Heart left ventricle (tissue), 16 donors: ENCODE results near the gene CLSTN2. TPM values are rescaled to one million over a fixed set of nuclear protein-coding genes. Genes with fewer than 3 reads are reported as not detected.

Source experiments
- ATAC-seq, 4 donors: fragments of 200-7000 bp; cut with Tn5 transposase; one replicate each; pipeline ENCODE4 v1.9.1; 2020 to 2022; ENCODE audit warnings: moderate library complexity in 4 of 4, mild to moderate bottlenecking in 3 of 4, moderate number of reproducible peaks in 1 of 4
- DNase-seq, 5 donors: peaks; one replicate each; pipeline ENCODE4 v3.0.0-alpha.2; 2020
- H3K27ac ChIP-seq, 12 donors: fragments of 200-600 bp; sonication (generic) in 4 of 12; one replicate each; pipeline versions ENCODE4 v1.5.0 to v1.8.0; 2016 to 2022; ENCODE audit warnings: mild to moderate bottlenecking in 2 of 12
- H3K27me3 ChIP-seq, 9 donors: fragments of 200-600 bp; sonication (generic) in 2 of 9; one replicate each; pipeline versions ENCODE4 v1.5.1 to v1.8.0; 2016 to 2022; ENCODE audit warnings: mild to moderate bottlenecking in 3 of 9
- H3K36me3 ChIP-seq, 9 donors: fragments of 200-600 bp; sonication (generic) in 2 of 9; one replicate each; pipeline versions ENCODE4 v1.5.0 to v1.8.0; 2018 to 2022; ENCODE audit warnings: mild to moderate bottlenecking in 2 of 9
- H3K4me1 ChIP-seq, 12 donors: fragments of 200-600 bp; sonication (generic) in 4 of 12; one replicate each; pipeline versions ENCODE4 v1.5.0 to v1.8.0; 2016 to 2022; ENCODE audit warnings: mild to moderate bottlenecking in 3 of 12
- H3K4me3 ChIP-seq, 12 donors: fragments of 200-600 bp; sonication (generic) in 4 of 12; one replicate each; pipeline versions ENCODE4 v1.5.0 to v1.8.0; 2017 to 2022; ENCODE audit warnings: mild to moderate bottlenecking in 9 of 12, moderate library complexity in 4 of 12
- H3K9me3 ChIP-seq, 12 donors: fragments of 200-600 bp; sonication (generic) in 4 of 12; one replicate each; pipeline versions ENCODE4 v1.5.0 to v1.8.0; 2016 to 2022; ENCODE audit warnings: mild to moderate bottlenecking in 1 of 12
- CTCF ChIP-seq, 12 donors: fragments of 200-600 bp; sonication (generic) in 4 of 12; IDR thresholded peaks; one replicate each; pipeline versions ENCODE4 v1.5.0 to v1.8.0; 2018 to 2022; ENCODE audit warnings: antibody characterized with exemption in 12 of 12, mild to moderate bottlenecking in 5 of 12
- POLR2A ChIP-seq, 2 donors: fragments of 450-650 bp; IDR thresholded peaks; one replicate each; pipeline ENCODE4 v1.6.1; 2017; ENCODE audit warnings: antibody characterized with exemption in 2 of 2, mild to moderate bottlenecking in 2 of 2, moderate library complexity in 2 of 2
- WGBS, 4 donors: extraction: QIAGEN DNeasy Blood & Tissue Kit in 2 of 4; methylation state at CpG; one replicate each; pipeline versions ENCODE4 v1.1.5 to v1.1.7; 2013 to 2018; 5-methylcytosine and 5-hydroxymethylcytosine counted together
- intact Hi-C, 10 donors: fragments of 100-400 bp; cut with DNase I; formaldehyde crosslinking; loops; one replicate each; pipeline versions ENCODE4 v1.11.1 to v1.14.2; 2022
- polyA plus RNA-seq, 2 donors: library from polyadenylated mRNA; stranded (reverse); fragments of 200-250 nt; gene quantifications; one replicate each; pipeline ENCODE4 v1.2.3, GENCODE V29; 2013
- total RNA-seq, 9 donors: library from RNA; depleted of rRNA in 2 of 9; stranded (reverse); fragments of >200 nt in 2 of 9; fragmentation: NEBNext Ultra II Directional in 3 of 9; extraction: Animal tissue kit (Norgen Biotek cat#: 25700) in 3 of 9; gene quantifications; one replicate each; pipeline versions ENCODE4 v1.1.0 to v1.2.4, GENCODE V29; 2016 to 2023
- donor health status: ischemic (EF 13 %, LVEDD 7.1; RV severe dilation, severe dysfunction).
- donor health status: healthy with polysubstance abuse.
- donor health status: DM: no; HTN: yes; CAD: no.
- donor health status: DM: no; HTN: no; CAD: no.
- donor health status: ischemic (EF 25% LVEDD 6.9; RV normal size, moderate dysfunction).
- donor health status: ischemic (EF 25% LVEDD 5.7; RV mildly dilated, moderate dysfunction).
- donor health status: healthy.
- donor health status: DM: yes; HTN: yes; CAD: no.
- donor health status: ischemic (EF 35%, LVEDD 5.7; RV mildly dilated, moderate dysfunction).
- donor health status: nonischemic (EF 11% LVEDD 7.7; RV severe dilation, severe dysfunction).
- donor health status: DM: yes; HTN: yes; CAD: no.
- donor health status: PGD.
- donor health status: ischemic (EF 29% LVEDD 5.4; RV normal size, mild dysfunction).
- donor health status: nonischemic (EF 23%, LVEDD 6.1; RV moderate dilation, normal function).

CLSTN2 gene
- total and polyA plus RNA-seq, 11 donors: 0.69 to 7.6 (median 3.9) TPM

GRCh38 chr3:139945942-139946341 lies 11.0 kb downstream of the CLSTN2 start:
- H3K27ac ChIP-seq: no peak overlapping the region
- H3K36me3 ChIP-seq: no peaks in the 10 kb centered on the region
- TF ChIP-seq POLR2A (IDR thresholded peaks at IDR 0.05): no peak
- TF ChIP-seq CTCF (IDR thresholded peaks at IDR 0.05): no peak
- ATAC-seq (no peak), DNase-seq (no peak)
- H3K27me3 ChIP-seq: peaks cover 0 to 4% (median 0%) of the 10 kb centered on the region in 9 donors
- H3K4me3 ChIP-seq: no peak overlapping the region
- no peaks in the 10 kb centered on the region for H3K9me3 ChIP-seq
- intact Hi-C loops: loop anchor here in 2 of 10 donors (10.0 kb wide), 2 partner anchors 269 to 919 kb away; no protein-coding TSS in a partner anchor
- peaks cover 0 to 10% (median 0%) of the 10 kb centered on the region in 12 donors for H3K4me1 ChIP-seq

- Histone ChIP-seq H3K36me3 (no peaks in the 10 kb centered on the region), H3K4me3 (no peak overlapping the region), H3K9me3 (no peaks in the 10 kb centered on the region), H3K27me3 (no peaks in the 10 kb centered on the region), H3K27ac (no peak overlapping the region), H3K4me1 (peaks cover 0 to 7% (median 0%) of the 10 kb centered on the region in 12 donors)
- intact Hi-C loops: loop anchor here in 2 of 10 donors (10.0 kb wide), 2 partner anchors 266 to 916 kb away; no protein-coding TSS in a partner anchor
- ATAC-seq: no peak
- DNase-seq: no peak
- TF ChIP-seq CTCF (IDR thresholded peaks at IDR 0.05) (no peak), POLR2A (IDR thresholded peaks at IDR 0.05) (no peak)
Measured at GRCh38 chr3:139948467-139948866, 13.5 kb downstream of the CLSTN2 start.

GRCh38 chr3:139948898-139949297 lies 13.9 kb downstream of the CLSTN2 start:
- H3K4me3 ChIP-seq: no peak overlapping the region
- no peak overlapping the region for H3K27ac ChIP-seq
- intact Hi-C loops: loop anchor here in 2 of 10 donors (10.0 kb wide), 2 partner anchors 266 to 916 kb away; no protein-coding TSS in a partner anchor
- ATAC-seq (no peak), DNase-seq (no peak)
- no peaks in the 10 kb centered on the region for H3K36me3 ChIP-seq
- no peaks in the 10 kb centered on the region for H3K27me3 ChIP-seq
- WGBS, 4 donors: 71 to 76% (median 74%) methylated on average over 6 of the region's 6 CpGs
- H3K4me1 ChIP-seq: peaks cover 0 to 7% (median 0%) of the 10 kb centered on the region in 12 donors
- no peaks in the 10 kb centered on the region for H3K9me3 ChIP-seq
- TF ChIP-seq CTCF (IDR thresholded peaks at IDR 0.05) (no peak), POLR2A (IDR thresholded peaks at IDR 0.05) (no peak)

- H3K27me3 ChIP-seq: no peaks in the 10 kb centered on the region
- no peak for ATAC-seq
- H3K9me3 ChIP-seq: no peaks in the 10 kb centered on the region
- no peak overlapping the region for H3K27ac ChIP-seq
- WGBS, 4 donors: 51 to 79% (median 73%) methylated on average over 2 of the region's 2 CpGs
- TF ChIP-seq POLR2A (IDR thresholded peaks at IDR 0.05) (no peak), CTCF (IDR thresholded peaks at IDR 0.05) (no peak)
- no peak overlapping the region for H3K4me3 ChIP-seq
- no peak for DNase-seq
- no peaks in the 10 kb centered on the region for H3K36me3 ChIP-seq
- intact Hi-C loops: loop anchor here in 1 of 10 donors (10.0 kb wide), 1 partner anchor 781 kb away; no protein-coding TSS in a partner anchor
- peaks cover 0 to 5% (median 0%) of the 10 kb centered on the region in 12 donors for H3K4me1 ChIP-seq
Measured at GRCh38 chr3:139953131-139953910, 18.3 kb downstream of the CLSTN2 start.
